ENCODE measurements around the gene KIF16B. TPM values are rescaled to one million over a fixed set of nuclear protein-coding genes. Genes with fewer than 3 reads are reported as not detected.
A peak's percentile ranks its signal among the peaks of the same experiment; 100 is the strongest.

KIF16B gene
- total RNA-seq, 1 experiment from 2014 or later = 12.7 TPM

DNA sequence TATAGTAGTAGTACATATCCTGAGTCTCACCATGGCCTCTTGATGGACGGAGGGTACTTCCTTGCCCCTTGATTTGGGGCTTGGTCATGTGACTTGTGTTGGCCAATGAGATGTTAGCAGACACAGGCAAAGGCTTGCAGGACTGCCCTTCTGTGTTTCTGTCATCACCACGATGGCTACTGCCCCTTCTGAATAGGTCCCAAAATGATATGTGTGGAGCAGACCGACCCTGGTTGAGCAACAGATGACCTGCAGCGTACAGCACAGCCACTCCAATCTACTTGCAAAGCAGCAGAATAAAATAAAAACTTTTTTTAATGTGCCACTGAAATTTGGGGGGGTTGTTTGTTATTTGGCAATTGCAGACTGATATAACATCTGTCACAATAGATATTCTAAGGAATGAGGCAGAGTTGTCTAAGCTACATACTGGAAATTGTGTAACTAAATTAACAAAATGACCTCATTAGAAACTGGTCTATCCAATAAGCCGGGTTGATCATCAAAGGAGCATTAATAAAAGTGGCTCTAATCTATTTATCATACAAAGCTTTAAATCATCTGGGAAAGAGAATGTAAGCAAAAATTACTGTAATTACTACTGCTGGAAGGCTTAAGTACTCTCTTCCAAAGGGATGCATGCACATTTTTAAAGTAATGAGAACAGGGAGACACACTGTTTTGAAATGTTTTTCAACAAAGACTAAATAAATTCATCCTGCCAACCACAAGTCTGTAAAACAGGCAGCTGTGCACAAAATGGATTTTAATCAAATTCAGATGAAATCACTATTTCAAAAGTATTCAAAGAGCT, 209.5 kb downstream of the KIF16B start:
- Histone ChIP-seq H3F3A (ENCODE audit: low read length, unreplicated experiment) (no peaks in the 10 kb centered on the region), H3K4me2 (ENCODE audit: low read length) (no peak overlapping the region), H3K9ac (ENCODE audit: low read length) (no peak overlapping the region), H3K27me3 (ENCODE audit: low read length) (no peaks in the 10 kb centered on the region), H3K9me2 (replicated peaks; ENCODE audit: low read length) (no peaks in the 10 kb centered on the region), H3K27ac (ENCODE audit: low read length) (no peak overlapping the region), H3K36me3 (ENCODE audit: low read depth, low read length) (no peaks in the 10 kb centered on the region), H3K79me2 (ENCODE audit: low read length) (no peaks in the 10 kb centered on the region), H3K4me1 (ENCODE audit: insufficient read depth, low read length) (peaks cover 31% of the 10 kb centered on the region), H3K4me3 (ENCODE audit: low read length) (no peak overlapping the region), H3K9me3 (ENCODE audit: low read length) (no peaks in the 10 kb centered on the region), H4K20me1 (ENCODE audit: low read length) (peaks cover 4% of the 10 kb centered on the region; the same call in 1 of the 2 replicates), H2AFZ (ENCODE audit: low read length) (no peak overlapping the region)
- ATAC-seq (no peak), DNase-seq (no peak)
- TF ChIP-seq EZH2 (IDR thresholded peaks at IDR 0.05; ENCODE audit: low read length, unreplicated experiment) (no peak), EZH2phosphoT487 (IDR thresholded peaks at IDR 0.05; ENCODE audit: borderline replicate concordance, low read length) (no peak)
- TF ChIP-seq, protein P1, sequence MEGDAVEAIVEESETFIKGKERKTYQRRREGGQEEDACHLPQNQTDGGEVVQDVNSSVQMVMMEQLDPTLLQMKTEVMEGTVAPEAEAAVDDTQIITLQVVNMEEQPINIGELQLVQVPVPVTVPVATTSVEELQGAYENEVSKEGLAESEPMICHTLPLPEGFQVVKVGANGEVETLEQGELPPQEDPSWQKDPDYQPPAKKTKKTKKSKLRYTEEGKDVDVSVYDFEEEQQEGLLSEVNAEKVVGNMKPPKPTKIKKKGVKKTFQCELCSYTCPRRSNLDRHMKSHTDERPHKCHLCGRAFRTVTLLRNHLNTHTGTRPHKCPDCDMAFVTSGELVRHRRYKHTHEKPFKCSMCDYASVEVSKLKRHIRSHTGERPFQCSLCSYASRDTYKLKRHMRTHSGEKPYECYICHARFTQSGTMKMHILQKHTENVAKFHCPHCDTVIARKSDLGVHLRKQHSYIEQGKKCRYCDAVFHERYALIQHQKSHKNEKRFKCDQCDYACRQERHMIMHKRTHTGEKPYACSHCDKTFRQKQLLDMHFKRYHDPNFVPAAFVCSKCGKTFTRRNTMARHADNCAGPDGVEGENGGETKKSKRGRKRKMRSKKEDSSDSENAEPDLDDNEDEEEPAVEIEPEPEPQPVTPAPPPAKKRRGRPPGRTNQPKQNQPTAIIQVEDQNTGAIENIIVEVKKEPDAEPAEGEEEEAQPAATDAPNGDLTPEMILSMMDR (conservative IDR thresholded peaks at IDR 0.05; ENCODE audit: low read depth, low read length) = no peak
- POLR2A ChIA-PET (ENCODE audit: unreplicated experiment) = no interaction called here
- CTCF ChIA-PET = no interaction called here
- intact Hi-C loops (cut with micrococcal nuclease) = loop anchor here (10.0 kb wide), 1 partner anchor 59 kb away; no protein-coding TSS in a partner anchor
- no TSS peak for BruUV-seq (replicated peaks)

DNA sequence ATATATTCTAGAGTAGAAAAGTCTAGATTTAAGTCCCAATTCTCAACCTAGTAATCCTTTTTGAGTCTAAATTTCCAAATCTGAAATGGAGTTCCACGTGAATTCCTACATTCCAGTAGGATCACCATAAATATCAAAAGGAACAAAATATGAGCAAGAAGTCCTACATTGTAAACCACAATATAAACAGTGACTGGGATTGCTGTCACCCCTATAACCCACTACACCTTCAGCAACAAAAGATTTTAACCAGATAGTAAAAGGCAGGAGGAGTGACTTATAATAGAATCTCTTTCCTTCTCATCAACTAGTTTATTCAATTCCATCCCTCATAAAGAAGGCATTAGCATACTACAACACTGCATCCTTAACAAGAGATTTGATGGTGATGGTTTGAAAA, 210.6 kb downstream of the KIF16B start:
- TF ChIP-seq EZH2phosphoT487 (IDR thresholded peaks at IDR 0.05; ENCODE audit: borderline replicate concordance, low read length) (no peak), EZH2 (IDR thresholded peaks at IDR 0.05; ENCODE audit: low read length, unreplicated experiment) (no peak)
- TF ChIP-seq, protein P1 (conservative IDR thresholded peaks at IDR 0.05; ENCODE audit: low read depth, low read length) = no peak

DNA sequence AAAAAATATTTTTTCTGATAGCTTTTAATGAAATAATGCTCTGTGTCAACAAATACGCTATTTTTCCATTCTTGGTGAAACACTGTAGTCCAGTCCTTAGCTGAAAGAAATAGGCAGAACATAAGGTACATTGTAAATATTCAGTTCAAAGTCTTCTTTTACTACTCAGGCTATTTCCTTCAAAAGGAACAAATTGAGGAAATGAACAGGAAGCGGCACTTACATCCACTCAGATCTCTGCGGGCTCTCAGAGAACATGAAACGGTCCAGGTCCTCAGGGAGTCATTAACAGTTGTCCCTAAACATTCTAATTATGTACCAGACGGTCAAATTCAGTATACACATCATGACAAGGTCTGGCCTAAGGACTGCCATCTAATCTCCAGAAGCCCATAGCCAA, 212.6 kb downstream of the KIF16B start:
- no peak overlapping the region for H3K9ac ChIP-seq (ENCODE audit: low read length)
- H3K4me1 ChIP-seq (ENCODE audit: insufficient read depth, low read length) = peaks cover 24% of the 10 kb centered on the region
- H3K36me3 ChIP-seq (ENCODE audit: low read depth, low read length) = no peaks in the 10 kb centered on the region
- DNase-seq (no peak), ATAC-seq (no peak)
- H3F3A ChIP-seq (ENCODE audit: low read length, unreplicated experiment) = no peaks in the 10 kb centered on the region
- H3K27ac ChIP-seq (ENCODE audit: low read length) = no peak overlapping the region
- ChIA-PET CTCF (no interaction called here), POLR2A (ENCODE audit: unreplicated experiment) (no interaction called here)
- H3K9me3 ChIP-seq (ENCODE audit: low read length) = no peaks in the 10 kb centered on the region
- no peaks in the 10 kb centered on the region for H3K79me2 ChIP-seq (ENCODE audit: low read length)
- no peaks in the 10 kb centered on the region for H3K27me3 ChIP-seq (ENCODE audit: low read length)
- H3K4me3 ChIP-seq (ENCODE audit: low read length) = no peak overlapping the region
- no peaks in the 10 kb centered on the region for H3K9me2 ChIP-seq (replicated peaks; ENCODE audit: low read length)
- TF ChIP-seq EZH2phosphoT487 (IDR thresholded peaks at IDR 0.05; ENCODE audit: borderline replicate concordance, low read length) (no peak), EZH2 (IDR thresholded peaks at IDR 0.05; ENCODE audit: low read length, unreplicated experiment) (no peak)
- TF ChIP-seq, protein P1 (conservative IDR thresholded peaks at IDR 0.05; ENCODE audit: low read depth, low read length) = no peak
- no TSS peak for BruUV-seq (replicated peaks)
- H4K20me1 ChIP-seq (ENCODE audit: low read length) = peaks cover 4% of the 10 kb centered on the region; the same call in 1 of the 2 replicates
- intact Hi-C loops (cut with micrococcal nuclease) = loop anchor here (10.0 kb wide), 1 partner anchor 56 kb away; no protein-coding TSS in a partner anchor
- no peak overlapping the region for H3K4me2 ChIP-seq (ENCODE audit: low read length)
- H2AFZ ChIP-seq (ENCODE audit: low read length) = no peak overlapping the region

More for the DNA sequence above, 210.6 kb downstream of the KIF16B start:
- CTCF ChIA-PET = no interaction called here
- H3K27ac ChIP-seq (ENCODE audit: low read length) = peak overlapping the region; percentile 58
- no peaks in the 10 kb centered on the region for H3K9me3 ChIP-seq (ENCODE audit: low read length)
- H3K36me3 ChIP-seq (ENCODE audit: low read depth, low read length) = no peaks in the 10 kb centered on the region
- no peak overlapping the region for H3K4me3 ChIP-seq (ENCODE audit: low read length)
- H3F3A ChIP-seq (ENCODE audit: low read length, unreplicated experiment) = no peaks in the 10 kb centered on the region
- H3K27me3 ChIP-seq (ENCODE audit: low read length) = no peaks in the 10 kb centered on the region
- H3K9me2 ChIP-seq (replicated peaks; ENCODE audit: low read length) = no peaks in the 10 kb centered on the region
- POLR2A ChIA-PET (ENCODE audit: unreplicated experiment) = no interaction called here
- BruUV-seq (replicated peaks) = no TSS peak
- peaks cover 4% of the 10 kb centered on the region; the same call in 1 of the 2 replicates for H4K20me1 ChIP-seq (ENCODE audit: low read length)
- DNase-seq = peak; percentile 83
- H3K4me2 ChIP-seq (ENCODE audit: low read length) = peak overlapping the region; percentile 47
- ATAC-seq = peak; percentile 99
- no peak overlapping the region for H2AFZ ChIP-seq (ENCODE audit: low read length)
- H3K4me1 ChIP-seq (ENCODE audit: insufficient read depth, low read length) = peaks cover 24% of the 10 kb centered on the region
- H3K79me2 ChIP-seq (ENCODE audit: low read length) = no peaks in the 10 kb centered on the region
- H3K9ac ChIP-seq (ENCODE audit: low read length) = no peak overlapping the region
- intact Hi-C loops (cut with micrococcal nuclease) = loop anchor here (10.0 kb wide), 1 partner anchor 58 kb away; no protein-coding TSS in a partner anchor

Data from PC-3 (cell line).